GM19351 (cell line): ENCODE data around the gene TRIM44.
"Not testable (repeated sequence)": the region's sequence is repeated elsewhere in the genome, so short reads cannot be mapped to it uniquely, and the experiment has no call there.

Source experiments
- ATAC-seq: cut with Tn5 transposase; IDR thresholded peaks from one replicate; pipeline ENCODE4 v1.9.1; 2021; ENCODE audit warnings: mild to moderate bottlenecking, moderate library complexity; ENCODE audit not compliant: unreplicated experiment

Gene TRIM44

GRCh38 chr11:35714882-35715627 lies 52.5 kb downstream of the TRIM44 start:
- ATAC-seq = peak; percentile 87

DNA sequence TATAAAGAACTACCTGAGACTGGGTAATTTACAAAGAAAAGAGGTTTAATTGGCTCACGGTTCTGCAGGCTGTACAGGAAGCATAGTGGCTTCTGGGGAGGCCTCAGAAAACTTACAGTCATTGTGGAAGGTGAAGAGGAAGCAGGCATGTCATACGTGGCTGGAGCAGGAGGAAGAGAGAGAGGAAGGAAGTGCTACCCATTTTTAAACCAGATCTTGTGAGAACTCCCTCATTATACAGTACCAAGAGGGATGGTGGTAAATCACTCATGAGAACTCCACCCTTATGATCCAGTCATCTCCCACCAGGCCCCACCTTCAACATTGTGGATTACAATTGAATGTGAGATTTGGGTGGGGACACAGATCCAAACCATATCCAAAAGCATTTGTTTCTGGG lies 53.1 kb downstream of the TRIM44 start:
- not testable (repeated sequence) for ATAC-seq

- no peak for ATAC-seq
Measured at GRCh38 chr11:35717043-35717442, 54.5 kb downstream of the TRIM44 start.

GRCh38 chr11:35717520-35717919 lies 54.9 kb downstream of the TRIM44 start:
- ATAC-seq = no peak

DNA sequence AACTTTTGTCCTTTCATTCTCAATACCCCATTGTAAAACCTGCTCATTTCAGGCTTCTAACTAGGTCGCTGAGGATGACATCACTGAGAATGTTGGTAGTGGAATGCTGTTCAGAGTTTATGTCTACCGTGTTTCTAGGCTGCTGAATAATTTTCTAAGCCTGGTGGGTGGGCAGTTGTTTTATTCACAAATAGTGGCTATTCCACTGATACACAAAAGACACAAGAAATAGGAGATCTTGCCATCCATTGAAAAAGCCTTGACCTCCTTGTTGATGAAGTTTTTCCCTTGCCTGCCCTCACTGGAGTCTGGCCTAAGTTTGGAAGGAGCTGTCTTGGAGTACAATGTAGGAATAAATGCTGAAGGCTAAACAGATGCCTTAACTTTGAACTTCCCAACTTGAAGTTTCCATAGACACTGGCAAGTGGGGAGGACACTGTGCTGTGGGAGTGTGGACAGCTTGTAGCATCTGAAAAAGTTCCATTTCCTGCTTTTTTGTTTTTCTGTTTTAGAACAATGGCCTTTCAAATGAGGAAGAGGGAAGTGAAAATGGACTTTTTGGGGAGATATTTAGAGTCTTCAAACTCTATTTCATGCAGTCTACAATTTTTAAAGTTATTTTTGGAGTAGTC lies 59.2 kb downstream of the TRIM44 start:
- peak; percentile 68 for ATAC-seq

- no peak for ATAC-seq
Measured at GRCh38 chr11:35722641-35723040, 60.1 kb downstream of the TRIM44 start.

DNA sequence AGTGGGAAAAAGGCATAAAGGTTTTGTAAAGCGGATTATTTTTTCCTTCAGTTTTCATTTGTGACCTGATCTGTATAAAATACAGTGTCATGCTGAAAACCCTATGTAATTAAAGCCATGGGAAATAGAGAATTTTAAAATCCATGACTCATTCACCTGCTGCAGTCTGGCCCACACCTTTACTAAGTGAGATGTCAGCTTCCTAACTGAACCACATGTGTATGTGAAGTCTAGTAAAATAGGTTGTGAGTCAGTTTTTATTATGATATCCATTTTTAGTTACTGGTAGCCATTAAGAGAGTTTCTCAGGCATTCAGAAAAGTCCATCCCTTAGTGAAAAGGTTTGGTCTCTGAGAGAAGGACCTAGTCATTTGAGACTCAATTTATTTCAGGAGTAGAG lies 60.9 kb downstream of the TRIM44 start:
- ATAC-seq = no peak

GRCh38 chr11:35723913-35724312 lies 61.3 kb downstream of the TRIM44 start:
- no peak for ATAC-seq

- ATAC-seq = no peak
Measured at GRCh38 chr11:35725885-35726284, 63.3 kb downstream of the TRIM44 start.

DNA sequence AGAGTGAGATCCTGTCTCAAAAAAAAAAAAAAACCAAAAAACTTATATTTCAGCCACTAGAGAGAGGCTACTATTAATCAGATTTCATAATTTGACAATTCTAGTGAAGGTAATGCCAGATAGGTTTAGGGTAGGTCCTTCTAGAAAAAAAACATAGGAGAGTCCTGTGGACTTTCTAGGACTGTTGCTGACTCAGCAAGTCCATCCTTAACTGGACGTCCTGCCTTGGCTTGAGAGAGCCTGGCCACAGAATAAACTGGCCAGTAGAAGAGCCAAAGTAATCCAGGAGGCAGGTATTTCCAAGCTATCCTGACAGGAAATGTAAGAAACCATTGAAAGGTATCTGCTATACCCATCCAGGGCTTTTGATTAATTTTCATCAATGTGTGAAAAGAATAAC lies 64.6 kb downstream of the TRIM44 start:
- ATAC-seq = no peak

- no peak for ATAC-seq
Measured at GRCh38 chr11:35730254-35730653, 67.7 kb downstream of the TRIM44 start.

DNA sequence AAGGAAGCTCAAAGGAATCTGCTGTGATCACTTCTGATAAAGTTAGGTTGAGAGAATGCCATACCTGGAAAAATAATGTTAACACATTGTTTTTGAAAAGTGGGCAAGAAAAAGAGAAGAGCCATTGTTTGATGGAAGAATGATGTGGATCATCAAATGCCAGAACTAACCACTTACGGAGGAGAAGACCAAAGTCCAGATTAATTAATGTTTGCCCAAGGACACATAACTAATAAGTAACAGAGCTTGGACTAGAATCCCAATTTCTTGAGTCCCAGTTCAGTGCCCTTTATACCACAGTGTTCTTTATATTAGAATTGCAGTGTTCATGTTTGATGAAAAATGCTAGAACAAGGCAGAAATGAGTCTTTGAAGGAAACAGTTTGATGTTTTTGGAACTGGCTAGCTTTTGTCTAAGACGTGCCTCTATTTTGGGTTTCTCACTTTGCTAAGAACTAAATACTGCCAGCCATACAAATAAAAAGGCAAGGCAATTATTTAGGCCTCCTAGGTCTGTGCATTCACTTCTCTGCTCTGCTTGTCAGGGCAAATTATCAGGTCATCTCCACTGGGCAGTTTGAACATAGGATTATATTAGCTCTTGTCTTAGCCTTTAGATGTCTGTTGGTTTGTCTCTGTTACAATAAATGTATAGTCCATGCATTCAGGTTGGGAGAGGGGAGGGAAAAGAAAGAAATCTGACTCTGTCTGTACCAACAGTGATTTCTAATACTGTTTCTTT lies 72.3 kb downstream of the TRIM44 start:
- ATAC-seq = no peak

DNA sequence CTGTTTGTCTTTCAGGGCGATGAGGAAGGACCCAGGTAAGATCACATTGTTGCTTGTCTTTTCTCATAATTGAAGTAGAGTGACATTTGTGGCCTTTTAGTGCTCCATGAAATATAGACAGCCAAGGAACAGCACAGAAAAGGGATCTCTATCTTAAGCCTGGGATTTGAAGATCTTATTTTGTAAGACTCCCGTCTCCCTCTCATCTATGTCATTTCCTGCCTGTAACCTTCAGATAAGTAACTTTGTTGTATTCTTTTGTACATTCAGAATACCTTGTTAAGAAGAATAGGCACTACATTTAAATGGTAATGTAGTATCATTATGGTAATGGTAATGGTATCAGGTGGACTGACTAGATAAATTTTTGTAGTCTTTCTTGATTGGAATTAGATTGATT lies 72.8 kb downstream of the TRIM44 start:
- ATAC-seq = no peak

- ATAC-seq = no peak
Measured at GRCh38 chr11:35735903-35736302, 73.3 kb downstream of the TRIM44 start.

DNA sequence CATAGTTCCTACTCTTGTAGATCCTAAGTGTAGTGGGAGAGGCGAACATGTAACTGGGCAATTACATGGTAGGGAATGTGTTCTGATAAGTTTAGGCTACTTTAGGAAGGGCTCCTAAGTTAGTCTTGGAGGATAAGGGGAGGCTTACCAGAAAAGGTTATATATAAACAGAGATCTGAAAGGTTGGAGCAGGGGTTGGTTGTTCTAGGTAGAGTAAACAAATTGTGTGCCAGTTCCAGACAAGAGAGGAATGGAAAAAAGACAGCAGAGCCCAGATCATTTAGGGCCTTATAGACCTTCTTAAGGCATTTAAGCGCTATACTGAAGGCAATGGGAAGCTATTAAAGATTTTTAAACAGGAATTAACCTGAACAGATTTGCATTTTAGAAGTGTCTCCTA lies 74.4 kb downstream of the TRIM44 start:
- ATAC-seq = no peak

DNA sequence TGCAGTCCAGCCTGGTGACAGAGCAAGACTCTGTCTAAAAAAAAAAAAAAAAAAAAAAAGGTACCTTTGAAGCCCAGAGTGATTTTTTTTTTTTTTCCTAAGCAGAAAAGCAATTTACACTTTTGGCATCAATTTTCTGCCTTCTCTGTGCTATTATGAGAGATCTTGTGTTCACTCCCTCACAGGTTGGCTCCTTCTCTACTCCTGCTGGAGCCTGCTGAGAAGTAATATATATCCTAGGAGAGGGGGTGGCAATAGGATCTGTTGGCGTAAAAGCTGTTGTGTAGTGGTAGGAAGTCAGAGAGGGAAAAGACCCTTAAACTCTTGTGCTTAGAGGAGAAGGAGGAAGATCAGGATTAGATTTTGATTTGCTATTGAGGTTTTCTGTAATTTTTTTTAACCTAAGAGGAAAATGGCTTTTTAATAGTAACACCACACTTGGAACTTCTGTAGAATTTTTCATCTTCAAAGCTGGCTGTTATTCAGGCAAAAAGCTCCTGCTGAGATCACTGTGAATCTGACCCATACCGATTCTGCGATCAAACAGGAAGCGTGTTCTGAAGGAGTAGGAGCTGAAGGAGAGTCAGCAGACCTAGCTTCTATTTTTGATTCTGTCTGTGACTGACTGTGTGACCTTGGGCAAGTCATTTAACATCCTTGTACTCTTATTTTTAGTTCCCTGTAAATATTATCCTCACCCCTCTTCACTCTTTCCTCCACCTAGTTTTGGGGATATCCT lies 77.7 kb downstream of the TRIM44 start:
- no peak for ATAC-seq

GRCh38 chr11:35742707-35743454 lies 80.3 kb downstream of the TRIM44 start:
- ATAC-seq = no peak

- no peak for ATAC-seq
Measured at GRCh38 chr11:35746356-35747153, 84.0 kb downstream of the TRIM44 start.

GRCh38 chr11:35747668-35748067 lies 85.1 kb downstream of the TRIM44 start:
- ATAC-seq = no peak

GRCh38 chr11:35748644-35749043 lies 86.1 kb downstream of the TRIM44 start:
- ATAC-seq = no peak
